Fibroblast of lung (primary cell): ENCODE measurements around the gene KRTAP8-1. TPM values are rescaled to one million over a fixed set of nuclear protein-coding genes. Genes with fewer than 3 reads are reported as not detected.

Experiments used
- DNase-seq, 2 donors: peaks; one replicate each; pipeline versions ENCODE4 v3.0.0 to v3.0.0-alpha.2; 2010; ENCODE audit warnings: low read depth in 2 of 2
- H2AFZ ChIP-seq: 2 replicates; pipeline ENCODE4 v1.5.1; 2012; ENCODE audit warnings: low read length, control low read depth, inconsistent platforms
- H3K27ac ChIP-seq: 2 replicates; pipeline ENCODE4 v1.5.1; 2011; ENCODE audit warnings: low read length, control low read depth; ENCODE audit not compliant: insufficient read depth
- H3K27me3 ChIP-seq: 2 replicates; pipeline ENCODE4 v1.5.1; 2011; ENCODE audit warnings: mild to moderate bottlenecking, low read length; ENCODE audit not compliant: control insufficient read depth, insufficient read depth
- H3K36me3 ChIP-seq: 2 replicates; pipeline ENCODE4 v1.5.1; 2011; ENCODE audit warnings: low read length; ENCODE audit not compliant: control insufficient read depth, insufficient read depth
- H3K4me1 ChIP-seq: 2 replicates; pipeline ENCODE4 v1.5.1; 2011; ENCODE audit warnings: low read length; ENCODE audit not compliant: control insufficient read depth, insufficient read depth; ENCODE audit errors: extremely low read depth
- H3K4me2 ChIP-seq: 2 replicates; pipeline ENCODE4 v1.5.1; 2011; ENCODE audit warnings: low read length, control low read depth; ENCODE audit not compliant: insufficient read depth; ENCODE audit errors: extremely low read depth
- H3K4me3 ChIP-seq, 4 experiments: fragments of 200-600 bp in 1 of 4; sonication (generic) in 1 of 4; replicated peaks in 1 of 4; 2 replicates each; pipeline ENCODE4 v1.5.1; 2011 to 2016; ENCODE audit warnings: low read length in 4 of 4, low read depth in 3 of 4, mild to moderate bottlenecking in 3 of 4, control low read depth in 2 of 4, inconsistent platforms in 1 of 4, mixed read lengths in 1 of 4; ENCODE audit not compliant: insufficient read depth in 1 of 4; ENCODE audit errors: control extremely low read depth in 1 of 4
- H3K79me2 ChIP-seq: 2 replicates; pipeline ENCODE4 v1.5.1; 2012; ENCODE audit warnings: mild to moderate bottlenecking, low read length, inconsistent platforms; ENCODE audit not compliant: control insufficient read depth, insufficient read depth
- H3K9ac ChIP-seq: 2 replicates; pipeline ENCODE4 v1.5.1; 2011; ENCODE audit warnings: mild to moderate bottlenecking, low read length, control low read depth; ENCODE audit not compliant: insufficient read depth
- H3K9me3 ChIP-seq: 2 replicates; pipeline ENCODE4 v1.5.1; 2012; ENCODE audit warnings: low read depth, low read length; ENCODE audit not compliant: control insufficient read depth, insufficient read depth
- H4K20me1 ChIP-seq: 2 replicates; pipeline ENCODE4 v1.5.1; 2011; ENCODE audit warnings: low read length; ENCODE audit not compliant: control insufficient read depth, insufficient read depth; ENCODE audit errors: extremely low read depth
- CTCF ChIP-seq, 2 donors: IDR thresholded peaks in 1 of 2; conservative IDR thresholded peaks in 1 of 2; 1 replicate in 1 of 2; 2 replicates in 1 of 2; pipeline ENCODE4 v1.5.1; 2011 to 2012; ENCODE audit warnings: low read length in 2 of 2, control low read depth in 1 of 2, inconsistent platforms in 1 of 2, low read depth in 1 of 2, mild to moderate bottlenecking in 1 of 2
- EZH2 ChIP-seq: IDR thresholded peaks from 2 replicates; pipeline ENCODE4 v1.5.1; 2012; ENCODE audit warnings: low read length, control low read depth, mild to moderate bottlenecking; ENCODE audit errors: missing control alignments
- polyA plus RNA-seq, 2 donors: library from polyadenylated mRNA; depleted of rRNA in 1 of 2; stranded (reverse) in 1 of 2; unstranded in 1 of 2; fragments of >200 nt; gene quantifications; 2 replicates each; pipeline ENCODE4 v1.2.1, GENCODE V29; 2011 to 2012; ENCODE audit warnings: missing spikeins in 1 of 2
- total RNA-seq: library from RNA; depleted of rRNA; stranded (reverse); fragments of >200 nt; gene quantifications from 2 replicates; pipeline ENCODE4 v1.2.1, GENCODE V29; 2014

KRTAP8-1 gene
- total and polyA plus RNA-seq, 2 donors (not counting 1 experiment from before 2014, with no cell fraction given): not detected

DNA sequence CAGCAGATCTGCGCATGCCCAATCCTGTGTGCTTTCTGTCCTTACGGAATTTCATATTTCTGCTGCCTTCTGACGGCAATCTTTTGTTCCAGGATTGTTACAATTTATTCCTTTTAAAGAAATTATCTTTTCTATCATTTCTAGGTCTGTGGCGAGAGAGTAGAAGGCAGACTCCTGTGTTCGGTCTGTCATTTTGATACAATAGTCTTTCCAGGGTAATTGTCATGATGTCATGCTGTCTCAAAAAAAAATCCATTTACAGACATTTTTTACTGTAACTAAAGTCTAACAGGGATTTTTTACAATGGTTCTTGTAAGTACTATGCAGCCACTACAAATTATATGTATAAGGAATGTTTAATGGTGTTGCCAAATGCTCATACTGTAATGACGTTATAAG, 25.5 kb upstream of the KRTAP8-1 start:
- no peak overlapping the region for H3K9ac ChIP-seq
- H3K4me3 ChIP-seq: no peak overlapping the region
- H3K27ac ChIP-seq: no peak overlapping the region
- no peak overlapping the region for H2AFZ ChIP-seq
- H3K36me3 ChIP-seq: no peaks in the 10 kb centered on the region
- H4K20me1 ChIP-seq: no peaks in the 10 kb centered on the region
- H3K79me2 ChIP-seq: no peaks in the 10 kb centered on the region
- H3K9me3 ChIP-seq: no peaks in the 10 kb centered on the region
- no peak for DNase-seq
- TF ChIP-seq CTCF (conservative IDR thresholded peaks at IDR 0.05 in 1 of 2, IDR thresholded peaks at IDR 0.05 in 1 of 2; ENCODE audit: low read depth in 1 of 2, low read length in 2 of 2): no peak
- no peak for TF ChIP-seq EZH2
- no peaks in the 10 kb centered on the region for H3K4me1 ChIP-seq
- no peak overlapping the region for H3K4me2 ChIP-seq
- no peaks in the 10 kb centered on the region for H3K27me3 ChIP-seq

GRCh38 chr21:30831194-30831765, 18.2 kb upstream of the KRTAP8-1 start:
- Histone ChIP-seq H3K27me3 (no peaks in the 10 kb centered on the region), H3K79me2 (no peaks in the 10 kb centered on the region), H3K4me1 (no peaks in the 10 kb centered on the region), H3K4me3 (no peak overlapping the region), H3K9ac (no peak overlapping the region), H2AFZ (no peak overlapping the region), H3K9me3 (no peaks in the 10 kb centered on the region), H4K20me1 (no peaks in the 10 kb centered on the region), H3K36me3 (no peaks in the 10 kb centered on the region), H3K4me2 (no peak overlapping the region), H3K27ac (no peak overlapping the region)
- TF ChIP-seq EZH2: no peak
- TF ChIP-seq CTCF (conservative IDR thresholded peaks at IDR 0.05 in 1 of 2, IDR thresholded peaks at IDR 0.05 in 1 of 2; ENCODE audit: low read depth in 1 of 2, low read length in 2 of 2): peak; percentile 18 to 40
- no peak for DNase-seq

DNA sequence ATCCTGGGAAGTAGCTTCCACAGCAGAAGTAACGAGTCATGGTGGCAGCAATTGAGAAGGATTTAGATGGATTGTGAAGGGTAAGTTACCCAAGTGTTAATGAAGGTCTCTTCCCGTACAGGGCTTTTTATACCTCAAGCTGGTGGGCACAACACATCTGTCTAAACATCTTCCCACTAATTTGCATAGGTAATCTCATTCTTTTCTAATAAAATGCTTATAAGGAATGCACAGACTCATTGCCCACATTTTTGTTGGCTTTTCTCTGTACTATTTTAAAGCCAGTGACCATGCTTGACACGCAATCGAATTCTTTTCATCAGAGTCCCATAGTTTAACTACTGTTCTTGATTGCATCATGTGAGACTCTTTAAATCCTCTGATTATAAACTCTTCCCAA, 16.6 kb upstream of the KRTAP8-1 start, which contains the start of gene KRTAP7-1:
KRTAP7-1 (minus strand) TSS at position 101 of the 400 bp plus-strand sequence; CDS start at position 40, 61 bp downstream.
- Histone ChIP-seq H3K36me3 (no peaks in the 10 kb centered on the region), H3K9ac (no peak within 1 kb of the TSS), H3K9me3 (no peaks in the 10 kb centered on the region), H3K79me2 (no peaks in the 10 kb centered on the region), H3K27ac (no peak within 1 kb of the TSS), H3K4me1 (no peaks in the 10 kb centered on the region), H3K27me3 (no peaks in the 10 kb centered on the region), H3K4me3 (no peak within 1 kb of the TSS), H2AFZ (no peak within 1 kb of the TSS), H4K20me1 (no peaks in the 10 kb centered on the region), H3K4me2 (no peak within 1 kb of the TSS)
- no peak for DNase-seq
- no peak for TF ChIP-seq EZH2
- no peak for TF ChIP-seq CTCF (conservative IDR thresholded peaks at IDR 0.05 in 1 of 2, IDR thresholded peaks at IDR 0.05 in 1 of 2; ENCODE audit: low read depth in 1 of 2, low read length in 2 of 2)
